HEK293 (cell line): ENCODE results near the gene TFRC.

Experiments
- CTCF ChIA-PET: fragments of 350-600 bp; formaldehyde crosslinking; extraction: SDS; loops from one replicate; lab custom pipeline; 2021; ENCODE audit warnings: antibody characterized with exemption; lab: Yijun Ruan, JAX
- POLR2A ChIA-PET: fragments of 300-600 bp; formaldehyde crosslinking; extraction: SDS; loops from one replicate; lab custom pipeline; 2020; ENCODE audit warnings: antibody characterized with exemption, inconsistent platforms; lab: Yijun Ruan, JAX
- H3K27ac ChIP-seq: fragments of 200-500 bp; sonication (Bioruptor generic); 2 replicates; pipeline ENCODE4 v1.5.1; 2014; ENCODE audit warnings: low read depth, low read length, control low read depth, inconsistent platforms; ENCODE audit errors: extremely low read depth
- H3K36me3 ChIP-seq, 2 experiments: fragments of 200-500 bp in 1 of 2; sonication (Bioruptor generic) in 1 of 2; 1 replicate in 1 of 2; 2 replicates in 1 of 2; pipeline ENCODE4 v1.5.1; 2014 to 2017; ENCODE audit warnings: inconsistent platforms in 2 of 2, low read length in 2 of 2; ENCODE audit not compliant: control insufficient read depth in 2 of 2, insufficient read depth in 1 of 2
- H3K4me1 ChIP-seq: fragments of 200-500 bp; sonication (Bioruptor generic); 2 replicates; pipeline ENCODE4 v1.5.1; 2014; ENCODE audit warnings: mild to moderate bottlenecking, low read length, inconsistent platforms; ENCODE audit not compliant: control insufficient read depth, insufficient read depth
- H3K4me3 ChIP-seq: 2 replicates; pipeline ENCODE4 v1.5.1; 2011; ENCODE audit warnings: low read depth, mild to moderate bottlenecking, control low read depth, low read length, moderate library complexity
- H3K9me3 ChIP-seq: fragments of 200-500 bp; sonication (Bioruptor generic); 2 replicates; pipeline ENCODE4 v1.5.1; 2014; ENCODE audit warnings: low read depth, low read length, inconsistent platforms; ENCODE audit not compliant: control insufficient read depth, insufficient read depth
- EGR2 ChIP-seq: fragments of 450-650 bp; formaldehyde crosslinking; IDR thresholded peaks from 2 replicates; pipeline ENCODE4 v1.5.1; 2016; ENCODE audit warnings: low read depth, missing biosample characterization, missing genetic modification characterization
- ZBTB20 ChIP-seq: fragments of 450-650 bp; formaldehyde crosslinking; IDR thresholded peaks from 2 replicates; pipeline ENCODE4 v1.5.1; 2016; ENCODE audit warnings: missing biosample characterization, missing genetic modification characterization
- ZBTB8A ChIP-seq: fragments of 450-650 bp; formaldehyde crosslinking; IDR thresholded peaks from 2 replicates; pipeline ENCODE4 v1.5.1; 2016; ENCODE audit warnings: missing biosample characterization, missing genetic modification characterization
- ZEB2 ChIP-seq: fragments of 450-650 bp; formaldehyde crosslinking; IDR thresholded peaks from 2 replicates; pipeline ENCODE4 v1.5.1; 2016; ENCODE audit warnings: missing biosample characterization, missing genetic modification characterization
- ZFP41 ChIP-seq: fragments of 450-650 bp; formaldehyde crosslinking; IDR thresholded peaks from 2 replicates; pipeline ENCODE4 v1.5.1; 2016; ENCODE audit warnings: missing biosample characterization, missing genetic modification characterization, borderline replicate concordance
- ZNF112 ChIP-seq: fragments of 450-650 bp; formaldehyde crosslinking; IDR thresholded peaks from 2 replicates; pipeline ENCODE4 v1.5.0; 2017; ENCODE audit warnings: missing biosample characterization, missing genetic modification characterization
- ZNF157 ChIP-seq: fragments of 450-650 bp; formaldehyde crosslinking; IDR thresholded peaks from 2 replicates; pipeline ENCODE4 v1.5.1; 2016; ENCODE audit warnings: missing biosample characterization, missing genetic modification characterization
- ZNF174 ChIP-seq: fragments of 450-650 bp; formaldehyde crosslinking; IDR thresholded peaks from 2 replicates; pipeline ENCODE4 v1.5.0; 2017; ENCODE audit warnings: missing biosample characterization, mild to moderate bottlenecking, missing genetic modification characterization
- ZNF19 ChIP-seq: fragments of 450-650 bp; formaldehyde crosslinking; IDR thresholded peaks from 2 replicates; pipeline ENCODE4; 2016; ENCODE audit warnings: missing biosample characterization, missing genetic modification characterization, low read depth
- ZNF221 ChIP-seq: fragments of 450-650 bp; formaldehyde crosslinking; IDR thresholded peaks from 2 replicates; pipeline ENCODE4 v1.5.1; 2017; ENCODE audit warnings: missing biosample characterization, missing genetic modification characterization, borderline replicate concordance
- ZNF274 ChIP-seq, 2 experiments: fragments of 200-500 bp in 1 of 2; fragments of 450-650 bp in 1 of 2; sonication (Bioruptor generic) in 1 of 2; formaldehyde crosslinking in 1 of 2; IDR thresholded peaks; 2 replicates each; pipeline versions ENCODE4 v1.5.1 to v1.6.1; 2014 to 2016; ENCODE audit warnings: borderline replicate concordance in 1 of 2, inconsistent platforms in 1 of 2, low read length in 1 of 2, missing biosample characterization in 1 of 2, missing genetic modification characterization in 1 of 2
- ZNF510 ChIP-seq: fragments of 450-650 bp; formaldehyde crosslinking; IDR thresholded peaks from 2 replicates; pipeline ENCODE4 v1.5.1; 2018; ENCODE audit warnings: mild to moderate bottlenecking, missing genetic modification characterization, missing biosample characterization; ENCODE audit not compliant: insufficient replicate concordance
- ZNF521 ChIP-seq: fragments of 450-650 bp; formaldehyde crosslinking; IDR thresholded peaks from 2 replicates; pipeline ENCODE4 v1.5.1; 2017; ENCODE audit warnings: missing biosample characterization, mild to moderate bottlenecking, missing genetic modification characterization
- ZNF544 ChIP-seq: fragments of 450-650 bp; formaldehyde crosslinking; IDR thresholded peaks from 2 replicates; pipeline ENCODE4 v1.5.0; 2017; ENCODE audit warnings: missing biosample characterization, missing genetic modification characterization
- ZNF747 ChIP-seq: fragments of 450-650 bp; formaldehyde crosslinking; IDR thresholded peaks from 2 replicates; pipeline ENCODE4 v1.5.1; 2016; ENCODE audit warnings: missing biosample characterization, missing genetic modification characterization
- ZNF792 ChIP-seq: fragments of 450-650 bp; formaldehyde crosslinking; IDR thresholded peaks from 2 replicates; pipeline ENCODE4 v1.5.1; 2016; ENCODE audit warnings: missing biosample characterization, missing genetic modification characterization
- ZNF830 ChIP-seq: fragments of 450-650 bp; IDR thresholded peaks from 2 replicates; pipeline ENCODE4 v1.5.0; 2018; ENCODE audit warnings: missing biosample characterization, missing genetic modification characterization, low read depth, mild to moderate bottlenecking, moderate library complexity
- TF ChIP-seq, protein P1 (sequence below): fragments of 450-650 bp; formaldehyde crosslinking; IDR thresholded peaks from 2 replicates; pipeline ENCODE4 v1.5.1; 2017; ENCODE audit warnings: missing biosample characterization, mild to moderate bottlenecking, missing genetic modification characterization, moderate library complexity
- TF ChIP-seq, protein P2 (sequence below): fragments of 450-650 bp; formaldehyde crosslinking; IDR thresholded peaks from 2 replicates; pipeline ENCODE4 v1.5.1; 2016; ENCODE audit warnings: missing biosample characterization, missing genetic modification characterization
- TF ChIP-seq, protein P3 (sequence below): fragments of 450-650 bp; formaldehyde crosslinking; IDR thresholded peaks from 2 replicates; pipeline ENCODE4 v1.5.1; 2016; ENCODE audit warnings: missing biosample characterization, missing genetic modification characterization
- TF ChIP-seq, protein P4 (sequence below): fragments of 450-650 bp; formaldehyde crosslinking; IDR thresholded peaks from 2 replicates; pipeline ENCODE4 v1.5.1; 2016; ENCODE audit warnings: missing biosample characterization, missing genetic modification characterization

TFRC gene

DNA sequence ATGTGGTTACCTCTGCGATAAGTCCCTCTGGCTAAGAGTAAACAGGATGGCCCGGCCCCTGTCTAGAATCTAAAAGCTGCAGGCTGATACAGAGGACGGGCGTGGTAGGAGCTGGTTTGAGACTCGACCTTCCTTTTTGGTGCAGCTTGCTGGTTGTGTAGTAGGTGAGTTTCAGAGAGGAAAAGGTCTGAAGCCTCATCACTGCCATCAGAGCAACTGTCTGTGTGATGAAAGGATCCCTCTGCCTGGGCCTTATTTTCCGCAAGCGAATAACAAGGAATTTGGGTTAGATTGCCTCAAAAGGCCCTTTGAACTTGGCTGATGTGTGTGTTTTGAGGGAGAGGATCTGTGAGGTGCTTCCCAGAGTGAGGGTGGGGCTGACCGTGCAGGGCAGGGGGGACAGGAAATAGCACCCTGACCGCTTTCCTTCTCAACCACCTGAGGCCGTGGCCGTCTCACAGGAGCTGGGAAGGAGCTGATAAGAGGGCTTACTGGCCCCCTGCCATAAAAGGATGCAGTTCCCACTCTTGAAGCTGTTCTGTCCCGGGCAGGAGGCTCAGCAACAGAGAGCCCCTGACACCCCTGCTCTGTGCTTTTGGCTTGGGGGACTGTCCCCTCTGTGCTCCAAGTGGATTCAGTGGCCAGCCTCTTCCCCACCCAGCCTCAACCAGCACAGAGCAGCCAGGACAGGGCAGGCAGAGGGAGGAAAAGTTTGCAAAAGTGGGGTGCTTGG, 45.6 kb upstream of the TFRC start (continued):
- TF ChIP-seq, protein P1, sequence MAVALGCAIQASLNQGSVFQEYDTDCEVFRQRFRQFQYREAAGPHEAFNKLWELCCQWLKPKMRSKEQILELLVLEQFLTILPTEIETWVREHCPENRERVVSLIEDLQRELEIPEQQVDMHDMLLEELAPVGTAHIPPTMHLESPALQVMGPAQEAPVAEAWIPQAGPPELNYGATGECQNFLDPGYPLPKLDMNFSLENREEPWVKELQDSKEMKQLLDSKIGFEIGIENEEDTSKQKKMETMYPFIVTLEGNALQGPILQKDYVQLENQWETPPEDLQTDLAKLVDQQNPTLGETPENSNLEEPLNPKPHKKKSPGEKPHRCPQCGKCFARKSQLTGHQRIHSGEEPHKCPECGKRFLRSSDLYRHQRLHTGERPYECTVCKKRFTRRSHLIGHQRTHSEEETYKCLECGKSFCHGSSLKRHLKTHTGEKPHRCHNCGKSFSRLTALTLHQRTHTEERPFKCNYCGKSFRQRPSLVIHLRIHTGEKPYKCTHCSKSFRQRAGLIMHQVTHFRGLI = no peak
- TF ChIP-seq ZBTB8A (tag by site-specific recombination) = no peak
- TF ChIP-seq, all 188 proteins: peak for 0

DNA sequence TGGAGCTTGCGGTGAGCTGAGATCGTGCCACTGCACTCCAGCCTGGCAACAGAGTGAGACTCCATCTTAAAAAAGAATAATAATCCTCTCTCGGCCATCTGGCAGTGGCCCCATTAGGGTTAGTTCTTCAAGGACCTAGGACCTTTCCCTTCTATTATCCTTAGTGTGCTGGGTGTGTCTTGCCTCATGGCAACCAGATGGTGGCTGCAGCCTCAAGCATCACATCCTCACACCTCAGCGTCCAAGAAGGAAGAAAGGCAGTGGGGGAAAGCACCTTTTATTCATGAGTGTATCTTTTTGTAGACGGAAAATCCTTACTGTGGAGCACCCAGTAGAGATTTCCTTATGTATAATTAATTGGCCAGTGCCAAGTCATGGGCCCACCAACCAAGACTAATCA, 42.7 kb upstream of the TFRC start:
- Histone ChIP-seq H3K4me3 (no peak overlapping the region), H3K27ac (no peak overlapping the region), H3K9me3 (no peaks in the 10 kb centered on the region), H3K4me1 (no peaks in the 10 kb centered on the region), H3K36me3 (no peaks in the 10 kb centered on the region)
- POLR2A ChIA-PET = no interaction called here
- TF ChIP-seq, protein P2, sequence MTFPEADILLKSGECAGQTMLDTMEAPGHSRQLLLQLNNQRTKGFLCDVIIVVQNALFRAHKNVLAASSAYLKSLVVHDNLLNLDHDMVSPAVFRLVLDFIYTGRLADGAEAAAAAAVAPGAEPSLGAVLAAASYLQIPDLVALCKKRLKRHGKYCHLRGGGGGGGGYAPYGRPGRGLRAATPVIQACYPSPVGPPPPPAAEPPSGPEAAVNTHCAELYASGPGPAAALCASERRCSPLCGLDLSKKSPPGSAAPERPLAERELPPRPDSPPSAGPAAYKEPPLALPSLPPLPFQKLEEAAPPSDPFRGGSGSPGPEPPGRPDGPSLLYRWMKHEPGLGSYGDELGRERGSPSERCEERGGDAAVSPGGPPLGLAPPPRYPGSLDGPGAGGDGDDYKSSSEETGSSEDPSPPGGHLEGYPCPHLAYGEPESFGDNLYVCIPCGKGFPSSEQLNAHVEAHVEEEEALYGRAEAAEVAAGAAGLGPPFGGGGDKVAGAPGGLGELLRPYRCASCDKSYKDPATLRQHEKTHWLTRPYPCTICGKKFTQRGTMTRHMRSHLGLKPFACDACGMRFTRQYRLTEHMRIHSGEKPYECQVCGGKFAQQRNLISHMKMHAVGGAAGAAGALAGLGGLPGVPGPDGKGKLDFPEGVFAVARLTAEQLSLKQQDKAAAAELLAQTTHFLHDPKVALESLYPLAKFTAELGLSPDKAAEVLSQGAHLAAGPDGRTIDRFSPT (tag by site-specific recombination) = no peak
- no peak for TF ChIP-seq ZNF747
- TF ChIP-seq ZNF274 (IDR thresholded peaks at IDR 0.05; ENCODE audit: low read length) = no peak
- TF ChIP-seq ZNF274 (tag by site-specific recombination; IDR thresholded peaks at IDR 0.05; ENCODE audit: borderline replicate concordance) = no peak
- no peak for TF ChIP-seq ZNF510 (tag by site-specific recombination)
- TF ChIP-seq EGR2 (tag by site-specific recombination) = no peak
- no peak for TF ChIP-seq ZNF19 (tag by site-specific recombination)
- TF ChIP-seq ZNF157 (tag by site-specific recombination) = no peak
- TF ChIP-seq ZNF521 (tag by site-specific recombination) = no peak
- no peak for TF ChIP-seq ZFP41 (tag by site-specific recombination)
- TF ChIP-seq, protein P3, sequence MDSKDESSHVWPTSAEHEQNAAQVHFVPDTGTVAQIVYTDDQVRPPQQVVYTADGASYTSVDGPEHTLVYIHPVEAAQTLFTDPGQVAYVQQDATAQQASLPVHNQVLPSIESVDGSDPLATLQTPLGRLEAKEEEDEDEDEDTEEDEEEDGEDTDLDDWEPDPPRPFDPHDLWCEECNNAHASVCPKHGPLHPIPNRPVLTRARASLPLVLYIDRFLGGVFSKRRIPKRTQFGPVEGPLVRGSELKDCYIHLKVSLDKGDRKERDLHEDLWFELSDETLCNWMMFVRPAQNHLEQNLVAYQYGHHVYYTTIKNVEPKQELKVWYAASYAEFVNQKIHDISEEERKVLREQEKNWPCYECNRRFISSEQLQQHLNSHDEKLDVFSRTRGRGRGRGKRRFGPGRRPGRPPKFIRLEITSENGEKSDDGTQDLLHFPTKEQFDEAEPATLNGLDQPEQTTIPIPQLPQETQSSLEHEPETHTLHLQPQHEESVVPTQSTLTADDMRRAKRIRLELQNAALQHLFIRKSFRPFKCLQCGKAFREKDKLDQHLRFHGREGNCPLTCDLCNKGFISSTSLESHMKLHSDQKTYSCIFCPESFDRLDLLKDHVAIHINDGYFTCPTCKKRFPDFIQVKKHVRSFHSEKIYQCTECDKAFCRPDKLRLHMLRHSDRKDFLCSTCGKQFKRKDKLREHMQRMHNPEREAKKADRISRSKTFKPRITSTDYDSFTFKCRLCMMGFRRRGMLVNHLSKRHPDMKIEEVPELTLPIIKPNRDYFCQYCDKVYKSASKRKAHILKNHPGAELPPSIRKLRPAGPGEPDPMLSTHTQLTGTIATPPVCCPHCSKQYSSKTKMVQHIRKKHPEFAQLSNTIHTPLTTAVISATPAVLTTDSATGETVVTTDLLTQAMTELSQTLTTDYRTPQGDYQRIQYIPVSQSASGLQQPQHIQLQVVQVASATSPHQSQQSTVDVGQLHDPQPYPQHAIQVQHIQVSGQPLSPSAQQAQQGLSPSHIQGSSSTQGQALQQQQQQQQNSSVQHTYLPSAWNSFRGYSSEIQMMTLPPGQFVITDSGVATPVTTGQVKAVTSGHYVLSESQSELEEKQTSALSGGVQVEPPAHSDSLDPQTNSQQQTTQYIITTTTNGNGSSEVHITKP (tag by site-specific recombination) = no peak
- no peak for TF ChIP-seq ZEB2 (tag by site-specific recombination)
- TF ChIP-seq, all 188 proteins: peak for 0
- CTCF ChIA-PET = interaction anchor here (0.6 kb wide), 1 partner anchor 88 kb away, joined by 3 read pairs; no protein-coding TSS in a partner anchor

DNA sequence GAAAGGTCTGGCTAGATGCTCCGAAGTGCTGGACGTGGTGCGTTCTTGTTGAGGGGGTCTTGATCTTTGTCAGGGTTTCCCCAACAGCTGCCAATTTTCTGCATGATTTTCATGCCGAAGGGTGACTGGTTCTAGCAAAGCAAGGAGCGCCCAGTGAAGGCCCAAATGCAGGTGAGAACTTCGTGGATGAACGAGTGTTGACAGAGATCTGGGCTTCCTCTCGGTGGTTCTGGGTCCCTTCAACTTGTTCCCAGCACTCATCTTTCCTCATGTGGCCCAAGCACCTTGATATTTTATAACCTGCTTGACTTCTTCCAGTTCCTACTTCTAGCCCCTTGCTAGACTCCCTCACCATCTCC, 40.8 kb upstream of the TFRC start:
- POLR2A ChIA-PET = no interaction called here
- no peaks in the 10 kb centered on the region for H3K9me3 ChIP-seq
- no peaks in the 10 kb centered on the region for H3K4me1 ChIP-seq
- H3K4me3 ChIP-seq = no peak overlapping the region
- H3K36me3 ChIP-seq = no peaks in the 10 kb centered on the region
- H3K27ac ChIP-seq = no peak overlapping the region
- CTCF ChIA-PET = no interaction called here
- no peak for TF ChIP-seq ZNF112
- TF ChIP-seq, protein P1 = no peak
- no peak for TF ChIP-seq ZNF544 (tag by site-specific recombination)
- TF ChIP-seq, protein P4, sequence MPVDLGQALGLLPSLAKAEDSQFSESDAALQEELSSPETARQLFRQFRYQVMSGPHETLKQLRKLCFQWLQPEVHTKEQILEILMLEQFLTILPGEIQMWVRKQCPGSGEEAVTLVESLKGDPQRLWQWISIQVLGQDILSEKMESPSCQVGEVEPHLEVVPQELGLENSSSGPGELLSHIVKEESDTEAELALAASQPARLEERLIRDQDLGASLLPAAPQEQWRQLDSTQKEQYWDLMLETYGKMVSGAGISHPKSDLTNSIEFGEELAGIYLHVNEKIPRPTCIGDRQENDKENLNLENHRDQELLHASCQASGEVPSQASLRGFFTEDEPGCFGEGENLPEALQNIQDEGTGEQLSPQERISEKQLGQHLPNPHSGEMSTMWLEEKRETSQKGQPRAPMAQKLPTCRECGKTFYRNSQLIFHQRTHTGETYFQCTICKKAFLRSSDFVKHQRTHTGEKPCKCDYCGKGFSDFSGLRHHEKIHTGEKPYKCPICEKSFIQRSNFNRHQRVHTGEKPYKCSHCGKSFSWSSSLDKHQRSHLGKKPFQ (tag by site-specific recombination) = no peak
- no peak for TF ChIP-seq ZNF221 (tag by site-specific recombination)
- TF ChIP-seq ZNF174 (tag by site-specific recombination) = no peak
- no peak for TF ChIP-seq ZNF792 (tag by site-specific recombination)
- TF ChIP-seq ZNF830 (tag by site-specific recombination) = no peak
- TF ChIP-seq ZBTB20 (tag by site-specific recombination) = no peak
